Vagina (tissue), 2 donors: ENCODE measurements around the gene F8. TPM values are rescaled to one million over a fixed set of nuclear protein-coding genes. Genes with fewer than 3 reads are reported as not detected.

Source experiments
- DNase-seq, 2 donors: peaks; one replicate each; pipeline ENCODE4 v3.0.0-alpha.2; 2017; ENCODE audit errors: extremely low spot score in 2 of 2
- H3K27ac ChIP-seq: fragments of 200-600 bp; sonication (generic); one replicate; pipeline ENCODE4 v1.5.1; 2019
- H3K27me3 ChIP-seq: fragments of 200-600 bp; sonication (generic); one replicate; pipeline ENCODE4 v1.5.1; 2019
- H3K36me3 ChIP-seq, 2 donors: fragments of 200-600 bp; sonication (generic); one replicate each; pipeline ENCODE4 v1.5.1; 2017 to 2019
- H3K4me1 ChIP-seq: fragments of 200-600 bp; sonication (generic); one replicate; pipeline ENCODE4 v1.5.1; 2019
- H3K4me3 ChIP-seq, 2 donors: fragments of 200-600 bp; sonication (generic); 1 replicate in 1 of 2; 2 replicates in 1 of 2; pipeline ENCODE4 v1.5.1; 2016 to 2019
- H3K9me3 ChIP-seq: fragments of 200-600 bp; sonication (generic); one replicate; pipeline ENCODE4 v1.5.1; 2019
- POLR2A ChIP-seq, 2 donors: fragments of 450-650 bp; IDR thresholded peaks; one replicate each; pipeline ENCODE4 v1.6.1; 2017; ENCODE audit warnings: antibody characterized with exemption in 2 of 2, mild to moderate bottlenecking in 2 of 2, moderate library complexity in 2 of 2
- POLR2AphosphoS5 ChIP-seq, 2 donors: sonication (generic); formaldehyde crosslinking; IDR thresholded peaks; one replicate each; pipeline ENCODE4 v1.9.0; 2017; ENCODE audit warnings: antibody characterized with exemption in 2 of 2, mild to moderate bottlenecking in 2 of 2, low read depth in 1 of 2; ENCODE audit not compliant: insufficient read depth in 1 of 2
- intact Hi-C: fragments of 100-400 bp; cut with DNase I; formaldehyde crosslinking; loops from one replicate; pipeline ENCODE4 v1.15.1; 2023
- total RNA-seq: library from RNA; depleted of rRNA; stranded (reverse); fragments of >200 nt; gene quantifications from one replicate; pipeline ENCODE4 v1.2.3, GENCODE V29; 2016
- TF ChIP-seq, protein P1 (sequence below), 3 experiments: fragments of 450-650 bp in 2 of 3; fragments of 200-600 bp in 1 of 3; sonication (generic) in 1 of 3; IDR thresholded peaks; one replicate each; pipeline ENCODE4 v1.5.1; 2017 to 2019; ENCODE audit warnings: antibody characterized with exemption in 3 of 3, mild to moderate bottlenecking in 2 of 3, moderate library complexity in 2 of 3

The F8 gene
- total RNA-seq, 1 donor from 2014 or later: 5.4 TPM

DNA sequence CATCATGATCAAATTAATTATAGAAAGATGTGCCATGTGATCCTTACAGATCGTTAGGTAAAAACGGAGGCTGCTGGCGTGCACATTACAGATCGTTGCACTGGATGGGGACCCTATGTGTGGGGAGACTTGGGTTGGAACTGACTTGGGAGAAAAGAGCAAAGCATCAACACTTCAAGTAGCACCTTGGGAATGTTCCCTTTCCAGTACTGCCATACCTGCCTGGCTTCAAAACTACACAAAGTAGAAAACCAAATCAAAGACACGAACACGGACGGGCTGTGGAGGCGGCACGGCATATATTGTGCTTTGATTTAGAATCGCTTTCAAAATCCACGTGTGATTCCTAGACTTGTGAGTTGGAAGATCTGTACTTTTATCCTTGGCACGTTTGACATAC is 47.5 kb upstream of the F8 start:
- Histone ChIP-seq H3K27ac (no peak overlapping the region), H3K9me3 (no peaks in the 10 kb centered on the region), H3K4me1 (peaks cover 23% of the 10 kb centered on the region), H3K4me3 (peak overlapping the region; percentile 56 to 67), H3K27me3 (no peaks in the 10 kb centered on the region), H3K36me3 (no peaks in the 10 kb centered on the region)
- intact Hi-C loops: loop anchor here (5.0 kb wide), 1 partner anchor 43 kb away; the partner anchor contains the start of gene FUNDC2
- TF ChIP-seq, protein P1, sequence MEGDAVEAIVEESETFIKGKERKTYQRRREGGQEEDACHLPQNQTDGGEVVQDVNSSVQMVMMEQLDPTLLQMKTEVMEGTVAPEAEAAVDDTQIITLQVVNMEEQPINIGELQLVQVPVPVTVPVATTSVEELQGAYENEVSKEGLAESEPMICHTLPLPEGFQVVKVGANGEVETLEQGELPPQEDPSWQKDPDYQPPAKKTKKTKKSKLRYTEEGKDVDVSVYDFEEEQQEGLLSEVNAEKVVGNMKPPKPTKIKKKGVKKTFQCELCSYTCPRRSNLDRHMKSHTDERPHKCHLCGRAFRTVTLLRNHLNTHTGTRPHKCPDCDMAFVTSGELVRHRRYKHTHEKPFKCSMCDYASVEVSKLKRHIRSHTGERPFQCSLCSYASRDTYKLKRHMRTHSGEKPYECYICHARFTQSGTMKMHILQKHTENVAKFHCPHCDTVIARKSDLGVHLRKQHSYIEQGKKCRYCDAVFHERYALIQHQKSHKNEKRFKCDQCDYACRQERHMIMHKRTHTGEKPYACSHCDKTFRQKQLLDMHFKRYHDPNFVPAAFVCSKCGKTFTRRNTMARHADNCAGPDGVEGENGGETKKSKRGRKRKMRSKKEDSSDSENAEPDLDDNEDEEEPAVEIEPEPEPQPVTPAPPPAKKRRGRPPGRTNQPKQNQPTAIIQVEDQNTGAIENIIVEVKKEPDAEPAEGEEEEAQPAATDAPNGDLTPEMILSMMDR (IDR thresholded peaks at IDR 0.05): no peak
- TF ChIP-seq POLR2AphosphoS5 (IDR thresholded peaks at IDR 0.05; ENCODE audit: insufficient read depth in 1 of 2, low read depth in 1 of 2) (no peak), POLR2A (IDR thresholded peaks at IDR 0.05) (no peak)
- no peak for DNase-seq

DNA sequence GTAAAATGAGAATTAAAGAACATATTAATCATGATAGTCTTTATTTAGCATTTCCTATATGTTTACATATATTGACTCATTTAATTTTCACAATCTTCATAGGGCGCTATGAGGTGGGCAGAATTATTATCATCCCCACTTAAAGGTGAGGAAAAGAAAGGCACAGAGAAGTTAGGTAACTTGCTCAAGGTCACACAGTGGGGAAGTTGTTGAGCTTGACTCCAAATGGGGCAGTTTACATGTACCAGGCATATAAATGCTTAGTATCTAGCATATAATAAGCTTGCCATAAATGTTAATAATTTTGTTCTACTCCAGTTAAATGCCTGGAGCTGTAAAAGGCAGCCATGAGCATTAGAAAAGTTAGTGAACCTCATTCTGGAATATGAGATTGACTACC is 46.9 kb upstream of the F8 start:
- DNase-seq: no peak
- Histone ChIP-seq H3K27me3 (no peaks in the 10 kb centered on the region), H3K4me1 (peaks cover 23% of the 10 kb centered on the region), H3K4me3 (peak overlapping the region; percentile 56 to 67), H3K27ac (no peak overlapping the region), H3K36me3 (no peaks in the 10 kb centered on the region), H3K9me3 (no peaks in the 10 kb centered on the region)
- TF ChIP-seq, protein P1 (IDR thresholded peaks at IDR 0.05): no peak
- no peak for TF ChIP-seq POLR2AphosphoS5 (IDR thresholded peaks at IDR 0.05; ENCODE audit: insufficient read depth in 1 of 2, low read depth in 1 of 2)
- no peak for TF ChIP-seq POLR2A (IDR thresholded peaks at IDR 0.05)
- intact Hi-C loops: no loop called here

DNA sequence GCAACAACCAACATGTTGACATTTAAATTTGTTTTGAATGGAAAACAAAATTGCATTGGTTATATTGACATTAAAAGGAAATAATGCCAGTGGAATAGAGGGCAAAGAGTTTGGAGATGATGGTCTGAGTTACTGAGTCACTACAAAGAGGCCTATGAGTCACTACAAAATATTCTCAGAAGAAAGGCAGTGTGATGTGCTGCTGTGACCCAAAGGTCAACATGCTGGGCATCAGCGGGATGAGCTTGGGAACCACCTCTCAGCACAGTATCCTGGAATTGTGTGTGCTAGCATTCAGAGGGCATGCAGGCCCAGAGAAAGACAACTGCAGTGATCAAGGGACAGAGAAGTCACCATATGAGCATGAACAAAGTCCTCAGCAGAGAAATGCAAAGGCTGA is 45.6 kb upstream of the F8 start:
- H3K27ac ChIP-seq: no peak overlapping the region
- TF ChIP-seq POLR2A (IDR thresholded peaks at IDR 0.05) (no peak), POLR2AphosphoS5 (IDR thresholded peaks at IDR 0.05; ENCODE audit: insufficient read depth in 1 of 2, low read depth in 1 of 2) (no peak)
- TF ChIP-seq, protein P1 (IDR thresholded peaks at IDR 0.05): no peak
- peaks cover 23% of the 10 kb centered on the region for H3K4me1 ChIP-seq
- H3K27me3 ChIP-seq: no peaks in the 10 kb centered on the region
- no peak for DNase-seq
- no peak overlapping the region for H3K4me3 ChIP-seq
- H3K9me3 ChIP-seq: no peaks in the 10 kb centered on the region
- no peaks in the 10 kb centered on the region for H3K36me3 ChIP-seq
- intact Hi-C loops: no loop called here

DNA sequence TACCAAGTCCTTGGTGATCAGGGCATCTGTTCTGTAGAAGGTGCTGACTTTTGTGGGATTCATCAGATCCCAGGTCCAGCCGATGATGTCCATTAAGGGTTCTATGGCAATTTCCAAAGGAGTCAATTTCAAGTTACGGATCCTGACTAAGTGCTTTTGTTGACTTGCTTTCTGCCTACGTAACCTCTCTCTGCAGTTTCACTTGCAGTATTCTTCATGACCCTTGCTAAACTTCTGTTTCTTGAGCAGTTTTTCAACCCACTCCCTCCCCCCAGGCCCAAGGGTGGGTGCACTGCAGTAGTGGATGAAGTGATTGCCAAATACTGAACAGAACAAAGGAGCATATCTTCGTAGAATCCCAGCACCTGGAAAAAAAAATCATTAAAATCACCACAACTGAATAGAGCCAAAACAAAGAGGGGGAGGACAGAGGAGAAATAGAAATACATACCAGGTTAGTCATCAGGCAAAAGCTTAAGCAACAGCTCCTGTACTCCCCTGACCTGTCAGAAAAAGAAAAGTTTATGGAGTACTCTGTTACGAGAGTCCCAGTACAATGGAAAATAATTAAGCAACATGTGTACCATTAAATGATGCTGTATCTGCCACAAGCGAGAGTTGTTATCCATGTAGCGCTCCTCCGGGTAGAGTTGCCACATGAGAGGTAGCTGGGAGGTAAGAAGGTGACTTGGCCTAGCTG is 42.7 kb upstream of the F8 start:
- Histone ChIP-seq H3K9me3 (no peaks in the 10 kb centered on the region), H3K27ac (no peak overlapping the region), H3K27me3 (no peaks in the 10 kb centered on the region), H3K4me1 (peaks cover 13% of the 10 kb centered on the region), H3K4me3 (no peak overlapping the region), H3K36me3 (no peaks in the 10 kb centered on the region)
- intact Hi-C loops: no loop called here
- no peak for DNase-seq
- TF ChIP-seq, protein P1 (IDR thresholded peaks at IDR 0.05): no peak
- TF ChIP-seq POLR2A (IDR thresholded peaks at IDR 0.05) (no peak), POLR2AphosphoS5 (IDR thresholded peaks at IDR 0.05; ENCODE audit: insufficient read depth in 1 of 2, low read depth in 1 of 2) (no peak)

DNA sequence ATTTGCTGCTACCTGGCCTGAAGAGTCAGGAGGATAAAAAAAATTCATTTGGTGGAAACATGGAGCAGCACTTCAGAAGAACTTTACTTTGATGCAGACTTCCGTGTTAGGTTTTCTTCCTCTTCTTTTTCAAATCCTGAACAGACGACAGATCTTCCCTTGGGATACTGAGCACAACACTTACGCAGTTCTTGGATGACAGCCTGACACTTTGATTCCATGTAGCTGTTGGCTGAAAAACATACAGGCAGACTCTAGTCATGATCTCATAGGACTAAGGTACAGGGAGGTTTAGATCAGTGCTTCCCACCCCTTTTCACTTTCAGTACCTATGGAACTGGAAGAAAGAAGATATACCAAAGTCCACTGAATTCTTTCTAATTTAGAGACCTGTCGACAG is 39.2 kb upstream of the F8 start:
- no peak overlapping the region for H3K27ac ChIP-seq
- no peaks in the 10 kb centered on the region for H3K27me3 ChIP-seq
- DNase-seq: no peak
- H3K9me3 ChIP-seq: no peaks in the 10 kb centered on the region
- TF ChIP-seq, protein P1 (IDR thresholded peaks at IDR 0.05): no peak
- TF ChIP-seq POLR2A (IDR thresholded peaks at IDR 0.05) (no peak), POLR2AphosphoS5 (IDR thresholded peaks at IDR 0.05; ENCODE audit: insufficient read depth in 1 of 2, low read depth in 1 of 2) (no peak)
- H3K4me3 ChIP-seq: no peak overlapping the region
- intact Hi-C loops: no loop called here
- no peaks in the 10 kb centered on the region for H3K36me3 ChIP-seq
- no peaks in the 10 kb centered on the region for H3K4me1 ChIP-seq
